SH-SY5Y (cell line): ENCODE data around the gene GRIN2A.

ENCODE experiments used
- GATA2 ChIP-seq: IDR thresholded peaks from 2 replicates; pipeline ENCODE4 v1.6.1; 2011; ENCODE audit warnings: mild to moderate bottlenecking, low read depth, low read length
- GATA3 ChIP-seq: IDR thresholded peaks from 2 replicates; pipeline ENCODE4 v1.6.1; 2011; ENCODE audit warnings: low read depth, mild to moderate bottlenecking, low read length, moderate library complexity

DNA sequence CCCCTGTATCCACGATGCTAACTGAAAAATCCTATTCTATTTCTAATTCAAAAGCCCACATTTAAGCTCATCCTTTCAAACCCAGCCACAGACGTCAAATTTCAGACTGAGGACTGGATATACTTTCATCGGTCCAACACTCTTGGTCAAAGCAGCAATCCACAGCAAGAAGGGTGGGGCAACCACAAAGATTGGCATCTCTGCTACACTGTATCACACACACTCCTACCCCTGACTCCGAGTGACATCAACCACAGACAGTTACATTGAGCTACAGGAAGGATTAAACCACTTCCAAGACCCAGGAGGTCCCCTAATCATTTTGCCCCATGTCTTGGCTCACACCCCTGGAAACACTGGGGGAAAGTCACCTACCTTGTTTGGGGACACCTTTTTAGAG is 61.3 kb downstream of the GRIN2A start:
- no peak for TF ChIP-seq GATA2
- no peak for TF ChIP-seq GATA3
